ENCODE measurements around the gene FKRP.

FKRP gene

DNA sequence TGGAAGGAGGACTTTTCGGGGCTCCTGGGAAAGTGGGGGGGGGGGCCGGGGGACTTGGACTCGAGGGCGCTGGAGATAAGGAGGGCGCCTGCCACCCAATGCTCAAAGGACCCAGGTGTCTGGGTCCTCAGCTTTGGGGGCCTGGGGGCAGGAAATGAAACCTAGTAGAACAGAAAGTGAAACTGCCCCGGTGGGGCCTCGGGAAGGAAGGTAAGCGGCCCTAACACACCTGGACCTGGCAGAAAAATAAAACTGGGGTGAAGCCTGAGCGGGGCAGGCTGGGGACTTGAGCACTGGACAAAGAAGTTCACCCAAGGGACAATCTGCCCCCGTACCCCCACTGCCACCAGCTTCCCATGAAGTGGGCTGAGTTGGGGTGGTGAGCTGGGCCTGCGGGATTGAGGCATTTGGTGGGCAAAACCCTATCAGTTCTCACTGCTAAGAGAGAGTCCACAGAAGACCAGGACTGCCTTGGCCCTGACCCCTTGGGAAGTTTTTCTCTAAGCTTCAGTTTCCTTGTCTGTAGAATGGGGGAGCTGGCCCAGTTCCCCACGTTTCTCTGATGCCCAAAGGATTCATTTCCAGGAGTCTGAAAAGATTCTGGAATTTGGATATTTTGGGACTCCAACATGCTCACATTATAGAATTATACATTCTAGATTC is 31.3 kb upstream of the FKRP start:
- Histone ChIP-seq H3K4me3 (ENCODE audit: low read length) (peak overlapping the region; percentile 80), H3K9ac (ENCODE audit: low read depth, low read length) (peak overlapping the region; percentile 65; the same call in 1 of the 2 replicates), H3K36me3 (ENCODE audit: insufficient read depth, low read length) (peaks cover 11% of the 10 kb centered on the region), H3K27me3 (ENCODE audit: insufficient read depth, low read length) (no peaks in the 10 kb centered on the region), H3K27ac (ENCODE audit: low read depth, low read length) (peak overlapping the region; percentile 83; the same call in 1 of the 2 replicates), H3K9me3 (ENCODE audit: insufficient read depth, low read depth, low read length) (no peaks in the 10 kb centered on the region), H3K4me1 (ENCODE audit: insufficient read depth, low read length) (peaks cover 24% of the 10 kb centered on the region)
- WGBS, result 21% methylated on average over 12 of the region's 12 CpGs

DNA sequence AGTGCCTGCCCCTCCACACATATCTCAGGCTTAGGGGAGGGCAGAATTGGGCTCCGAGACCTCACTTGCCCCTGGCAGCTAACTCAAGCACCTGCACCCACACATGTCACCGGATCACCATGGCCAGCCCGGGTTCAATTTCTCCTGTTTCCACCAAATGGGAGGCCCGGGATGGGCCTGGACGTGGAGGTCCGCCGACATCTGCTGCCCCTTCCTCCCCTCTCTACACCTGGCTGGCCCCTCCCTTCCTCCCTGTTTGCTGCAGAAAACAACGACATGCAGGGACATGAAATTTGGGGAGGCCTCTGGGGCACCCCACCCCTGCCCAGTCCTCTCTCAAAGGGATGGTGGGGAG is 30.3 kb upstream of the FKRP start:
- 10% methylated on average over 7 of the region's 8 CpGs for WGBS
- Histone ChIP-seq H3K27ac (ENCODE audit: low read depth, low read length) (no peak overlapping the region), H3K4me1 (ENCODE audit: insufficient read depth, low read length) (peaks cover 24% of the 10 kb centered on the region), H3K9me3 (ENCODE audit: insufficient read depth, low read depth, low read length) (no peaks in the 10 kb centered on the region), H3K27me3 (ENCODE audit: insufficient read depth, low read length) (no peaks in the 10 kb centered on the region), H3K4me3 (ENCODE audit: low read length) (peak overlapping the region; percentile 80), H3K36me3 (ENCODE audit: insufficient read depth, low read length) (peaks cover 15% of the 10 kb centered on the region), H3K9ac (ENCODE audit: low read depth, low read length) (peak overlapping the region; percentile 76)

DNA sequence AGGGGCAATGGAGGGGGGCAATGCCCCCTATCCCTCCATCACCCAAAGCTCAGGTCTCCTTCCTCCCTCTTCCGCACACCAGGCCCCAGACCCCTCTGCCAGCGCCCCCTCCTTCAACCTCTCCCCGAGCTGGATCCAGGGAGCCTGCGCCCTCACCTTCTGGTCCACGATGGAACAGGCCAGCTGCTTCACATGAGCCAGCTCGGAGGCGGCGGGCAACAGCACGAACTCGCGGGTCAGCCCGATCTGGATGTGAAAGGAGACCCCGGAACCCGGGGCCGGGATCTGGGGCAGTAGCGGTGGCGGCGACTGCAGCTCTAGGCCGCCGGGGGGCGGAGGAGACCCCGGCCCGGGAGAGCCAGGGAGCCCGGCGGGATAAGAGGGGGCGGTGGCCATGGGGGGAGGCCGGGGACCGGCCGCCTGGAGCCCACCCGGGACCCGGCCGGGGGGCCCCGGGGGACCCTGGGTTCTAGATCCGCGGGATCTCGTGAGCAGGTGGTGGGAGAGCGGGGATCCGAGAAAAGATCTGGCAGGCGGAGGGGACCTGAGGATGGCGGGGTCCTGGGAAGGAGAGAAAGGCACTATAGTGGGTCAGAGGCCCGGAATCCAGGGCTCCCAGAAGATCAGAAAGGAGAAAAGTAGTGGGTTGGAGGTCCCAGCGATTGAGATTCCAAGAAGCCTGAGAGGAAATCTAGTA is 29.7 kb upstream of the FKRP start:
- Histone ChIP-seq H3K27me3 (ENCODE audit: insufficient read depth, low read length) (no peaks in the 10 kb centered on the region), H3K9ac (ENCODE audit: low read depth, low read length) (peak overlapping the region; percentile 76), H3K9me3 (ENCODE audit: insufficient read depth, low read depth, low read length) (no peaks in the 10 kb centered on the region), H3K4me1 (ENCODE audit: insufficient read depth, low read length) (peaks cover 20% of the 10 kb centered on the region), H3K27ac (ENCODE audit: low read depth, low read length) (peak overlapping the region; percentile 82; the same call in 1 of the 2 replicates), H3K4me3 (ENCODE audit: low read length) (peak overlapping the region; percentile 80), H3K36me3 (ENCODE audit: insufficient read depth, low read length) (peaks cover 17% of the 10 kb centered on the region)
- WGBS, result 1% methylated on average over 42 of the region's 42 CpGs

DNA sequence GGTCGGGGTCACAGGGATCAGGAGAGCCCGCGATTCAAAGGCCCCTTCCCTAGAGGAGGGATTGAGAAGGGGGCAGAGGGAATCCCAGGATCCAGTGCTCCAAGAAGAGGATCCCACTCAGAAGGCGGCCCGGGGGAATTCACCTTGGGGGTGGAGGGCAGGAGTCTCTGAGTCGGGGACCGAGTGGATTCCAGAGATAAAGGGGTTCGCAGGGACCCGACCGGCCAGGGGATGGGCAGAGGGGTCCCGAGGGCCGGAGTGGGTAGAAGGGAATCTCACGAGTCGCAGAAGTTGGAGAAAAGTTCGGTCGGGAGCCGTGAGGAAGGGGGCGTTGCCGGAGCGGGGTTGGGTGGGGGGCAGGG is 29.2 kb upstream of the FKRP start:
- Histone ChIP-seq H3K36me3 (ENCODE audit: insufficient read depth, low read length) (peaks cover 20% of the 10 kb centered on the region), H3K9me3 (ENCODE audit: insufficient read depth, low read depth, low read length) (no peaks in the 10 kb centered on the region), H3K27me3 (ENCODE audit: insufficient read depth, low read length) (no peaks in the 10 kb centered on the region), H3K9ac (ENCODE audit: low read depth, low read length) (peak overlapping the region; percentile 74), H3K4me3 (ENCODE audit: low read length) (peak overlapping the region; percentile 80), H3K27ac (ENCODE audit: low read depth, low read length) (peak overlapping the region; percentile 82; the same call in 1 of the 2 replicates), H3K4me1 (ENCODE audit: insufficient read depth, low read length) (peaks cover 20% of the 10 kb centered on the region)
- under 1% methylated on average over 20 of the region's 20 CpGs for WGBS

DNA sequence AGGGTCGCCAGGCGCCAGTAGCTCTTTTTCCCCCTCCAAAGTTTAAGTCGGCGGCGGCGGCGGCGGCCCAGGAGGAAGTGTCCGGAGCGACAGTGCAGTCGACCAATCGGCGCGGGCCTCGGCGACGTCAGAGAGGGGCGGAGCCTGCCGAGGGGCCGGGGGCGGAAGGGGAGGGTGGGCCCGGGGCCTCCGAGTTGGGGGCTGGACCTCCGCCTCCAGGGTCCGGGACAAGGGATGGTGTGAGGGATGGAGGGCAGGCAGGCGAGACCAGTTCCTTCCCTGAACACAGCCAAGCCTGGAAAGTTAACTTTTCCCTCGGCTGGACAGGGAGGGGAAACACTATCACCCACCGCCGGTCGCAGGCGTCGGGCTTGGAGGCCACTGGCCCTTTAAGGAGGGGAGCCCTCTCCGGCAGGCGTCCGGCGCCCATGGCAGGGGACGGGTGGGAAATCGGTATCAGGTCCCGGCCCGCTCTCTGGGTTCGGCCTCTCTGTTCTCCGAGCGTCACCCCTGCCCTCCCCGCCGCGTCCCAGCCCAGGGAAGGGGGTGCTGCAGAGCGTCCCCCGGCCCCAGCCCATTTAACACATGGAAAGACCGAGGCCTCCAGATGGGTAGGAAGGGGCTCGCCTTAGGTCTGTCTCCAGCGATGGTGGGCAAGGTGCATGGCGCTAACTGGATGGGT is 28.7 kb upstream of the FKRP start, which contains the start of gene PRKD2:
Gene PRKD2 (minus strand): TSS at position 81 of the 682 bp plus-strand sequence. CDS start 744 bp downstream, outside the sequence.
- Histone ChIP-seq H3K9ac (ENCODE audit: low read depth, low read length) (peak within 1 kb of the TSS; percentile 76), H3K9me3 (ENCODE audit: insufficient read depth, low read depth, low read length) (no peaks in the 10 kb centered on the region), H3K4me3 (ENCODE audit: low read length) (peak within 1 kb of the TSS; percentile 80), H3K36me3 (ENCODE audit: insufficient read depth, low read length) (peaks cover 25% of the 10 kb centered on the region), H3K4me1 (ENCODE audit: insufficient read depth, low read length) (peaks cover 20% of the 10 kb centered on the region), H3K27ac (ENCODE audit: low read depth, low read length) (peak within 1 kb of the TSS; percentile 82; the same call in 1 of the 2 replicates), H3K27me3 (ENCODE audit: insufficient read depth, low read length) (no peaks in the 10 kb centered on the region)
- 2% methylated on average over 50 of the region's 52 CpGs for WGBS

DNA sequence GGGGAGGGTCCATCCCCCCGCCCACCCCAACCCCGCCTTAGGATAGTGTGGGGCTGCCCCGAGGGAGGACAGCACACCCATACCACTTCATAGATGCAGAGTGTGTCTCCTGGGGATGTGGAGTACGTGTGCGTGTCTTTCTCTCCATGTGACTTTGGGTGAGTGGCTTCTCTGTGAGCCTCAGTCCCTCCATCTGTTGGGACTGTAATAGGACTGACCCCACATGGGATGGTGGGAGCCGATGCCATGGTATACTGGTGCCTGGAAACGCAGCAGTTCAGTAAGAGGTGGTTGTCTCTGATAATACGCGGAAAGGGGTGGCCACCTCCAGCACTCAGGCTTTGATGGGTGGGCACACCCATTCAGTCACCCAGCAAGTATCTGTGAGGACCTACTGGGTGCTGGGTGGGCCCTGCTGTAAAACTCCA is 28.1 kb upstream of the FKRP start:
- peaks cover 30% of the 10 kb centered on the region for H3K36me3 ChIP-seq (ENCODE audit: insufficient read depth, low read length)
- H3K9me3 ChIP-seq (ENCODE audit: insufficient read depth, low read depth, low read length), result no peaks in the 10 kb centered on the region
- H3K27ac ChIP-seq (ENCODE audit: low read depth, low read length), result no peak overlapping the region
- peak overlapping the region; percentile 80 for H3K4me3 ChIP-seq (ENCODE audit: low read length)
- no peaks in the 10 kb centered on the region for H3K27me3 ChIP-seq (ENCODE audit: insufficient read depth, low read length)
- no peak overlapping the region for H3K9ac ChIP-seq (ENCODE audit: low read depth, low read length)
- 64% methylated on average over 6 of the region's 9 CpGs for WGBS
- peaks cover 20% of the 10 kb centered on the region for H3K4me1 ChIP-seq (ENCODE audit: insufficient read depth, low read length)

DNA sequence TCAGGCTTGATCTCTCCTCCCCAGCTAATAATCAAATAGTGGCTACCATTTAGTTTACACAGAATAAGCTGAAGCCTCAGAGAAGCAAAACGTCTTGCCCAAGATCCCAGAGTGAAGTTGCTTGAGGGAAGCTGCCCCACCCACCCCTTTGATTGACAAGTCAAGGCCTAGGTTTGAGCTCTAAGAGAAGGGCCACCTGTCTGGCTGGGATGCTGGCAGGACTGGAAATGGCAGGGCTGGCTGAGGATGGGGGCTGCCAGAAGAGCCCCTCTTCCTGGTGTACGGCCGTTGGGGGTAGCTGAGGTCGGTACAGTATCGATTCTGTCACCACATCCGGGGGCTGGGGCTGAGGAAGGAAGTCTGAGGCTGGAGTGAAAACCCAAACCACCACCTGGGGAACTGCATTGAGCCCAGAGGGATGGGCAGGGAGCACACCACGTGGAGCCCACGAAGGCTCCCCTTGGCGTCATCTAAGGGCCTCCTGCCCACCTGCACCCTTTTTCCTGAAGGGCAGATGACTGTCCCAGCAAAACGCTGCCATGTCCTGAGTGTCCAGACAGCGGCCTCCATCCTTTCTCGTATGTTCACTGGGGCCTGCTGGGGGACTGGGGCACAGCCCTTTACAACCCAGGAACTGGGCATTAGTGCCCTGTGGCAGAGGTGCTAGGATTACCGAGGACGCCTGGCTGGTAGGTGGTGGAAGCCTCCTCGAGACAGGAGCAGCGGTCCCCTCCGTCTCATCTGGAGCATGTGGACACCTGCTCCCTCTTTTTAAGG is 27.5 kb upstream of the FKRP start:
- Histone ChIP-seq H3K9me3 (ENCODE audit: insufficient read depth, low read depth, low read length) (no peaks in the 10 kb centered on the region), H3K36me3 (ENCODE audit: insufficient read depth, low read length) (peaks cover 37% of the 10 kb centered on the region), H3K9ac (ENCODE audit: low read depth, low read length) (no peak overlapping the region), H3K27me3 (ENCODE audit: insufficient read depth, low read length) (no peaks in the 10 kb centered on the region), H3K4me1 (ENCODE audit: insufficient read depth, low read length) (peaks cover 18% of the 10 kb centered on the region), H3K27ac (ENCODE audit: low read depth, low read length) (no peak overlapping the region; the same call in 1 of the 2 replicates), H3K4me3 (ENCODE audit: low read length) (no peak overlapping the region; the same call in 1 of the 2 replicates)
- 80% methylated on average over 17 of the region's 17 CpGs for WGBS

DNA sequence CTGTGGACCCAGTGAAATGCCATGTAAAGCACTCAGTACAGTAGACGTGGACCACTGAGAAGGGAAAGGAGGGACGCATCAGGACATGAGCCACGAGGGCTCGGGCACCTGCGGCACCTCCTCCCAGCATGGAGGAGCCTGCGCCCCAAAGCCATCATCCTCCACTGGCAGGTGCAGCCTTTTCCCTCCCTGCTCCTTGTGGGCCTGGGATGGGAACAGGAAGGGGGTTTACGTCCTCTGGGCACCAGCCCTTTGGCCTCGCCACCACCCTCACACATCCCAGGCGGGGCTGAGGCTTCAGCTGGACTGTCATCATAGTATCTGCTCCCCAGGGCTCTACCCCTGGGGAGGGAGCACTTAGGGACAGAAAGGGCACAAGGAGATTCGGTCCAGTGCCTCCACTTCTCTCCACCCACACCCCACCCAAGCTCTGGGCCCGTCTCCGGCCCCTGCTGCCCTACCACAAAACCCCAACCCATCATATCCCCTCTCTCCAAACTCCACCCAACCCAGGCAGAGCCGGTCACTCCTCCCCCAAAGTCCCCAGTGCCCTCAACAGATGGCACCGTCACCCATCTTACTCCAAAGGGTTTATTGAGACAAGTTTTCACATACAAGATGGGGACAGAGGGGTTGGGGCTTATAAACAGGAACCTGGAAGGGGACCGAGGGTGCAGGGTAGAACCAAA is 26.8 kb upstream of the FKRP start:
- no peaks in the 10 kb centered on the region for H3K9me3 ChIP-seq (ENCODE audit: insufficient read depth, low read depth, low read length)
- H3K36me3 ChIP-seq (ENCODE audit: insufficient read depth, low read length), result peaks cover 43% of the 10 kb centered on the region
- WGBS, result 94% methylated on average over 15 of the region's 15 CpGs
- H3K27me3 ChIP-seq (ENCODE audit: insufficient read depth, low read length), result no peaks in the 10 kb centered on the region
- H3K27ac ChIP-seq (ENCODE audit: low read depth, low read length), result no peak overlapping the region
- H3K4me1 ChIP-seq (ENCODE audit: insufficient read depth, low read length), result peaks cover 16% of the 10 kb centered on the region
- no peak overlapping the region for H3K4me3 ChIP-seq (ENCODE audit: low read length)
- no peak overlapping the region for H3K9ac ChIP-seq (ENCODE audit: low read depth, low read length)

DNA sequence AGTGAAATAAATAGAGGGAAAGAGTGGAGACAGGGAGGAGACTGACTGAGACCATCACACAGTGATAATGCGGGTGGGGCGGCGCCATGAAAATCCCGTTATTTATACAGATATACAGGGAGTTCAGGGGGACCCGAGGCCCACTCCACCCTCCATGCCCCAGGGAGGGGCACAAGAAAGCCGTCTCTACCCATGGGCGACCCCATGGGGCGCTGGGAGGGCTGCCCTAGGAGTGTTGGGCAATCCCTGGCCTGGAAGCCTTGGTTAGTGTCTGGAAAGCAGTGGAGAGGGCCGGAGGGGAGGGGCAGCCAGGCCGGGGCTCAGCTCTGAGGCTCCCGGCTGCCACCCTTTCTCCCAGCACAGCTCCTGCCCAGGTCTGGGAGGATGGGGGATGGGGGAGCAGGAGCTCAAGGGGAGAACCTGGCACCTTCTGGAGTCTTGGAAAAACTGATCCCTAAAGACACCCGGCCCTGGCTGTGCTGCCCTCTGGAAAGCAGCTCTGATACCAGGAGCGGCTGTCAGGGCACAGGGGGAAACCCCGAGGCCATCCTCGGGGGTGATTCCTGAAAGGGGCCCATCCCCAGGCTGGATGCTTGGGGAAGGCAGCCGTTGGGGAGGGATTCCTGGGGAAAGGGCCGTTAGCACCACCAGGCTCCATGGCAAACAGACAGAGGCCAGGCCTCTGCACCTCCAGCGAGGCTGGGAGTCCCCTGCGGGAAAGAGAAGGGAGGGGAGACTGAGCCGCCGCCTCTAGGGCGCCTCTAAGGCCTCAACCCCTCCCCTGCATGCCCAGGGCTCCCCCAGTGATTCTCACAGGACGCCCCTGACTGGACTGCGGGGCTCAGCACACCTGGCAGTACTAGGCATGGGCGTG is 26.0 kb upstream of the FKRP start:
- no peaks in the 10 kb centered on the region for H3K9me3 ChIP-seq (ENCODE audit: insufficient read depth, low read depth, low read length)
- H3K27ac ChIP-seq (ENCODE audit: low read depth, low read length), result no peak overlapping the region
- H3K27me3 ChIP-seq (ENCODE audit: insufficient read depth, low read length), result no peaks in the 10 kb centered on the region
- H3K9ac ChIP-seq (ENCODE audit: low read depth, low read length), result no peak overlapping the region
- peaks cover 12% of the 10 kb centered on the region for H3K4me1 ChIP-seq (ENCODE audit: insufficient read depth, low read length)
- H3K4me3 ChIP-seq (ENCODE audit: low read length), result no peak overlapping the region
- WGBS, result 94% methylated on average over 25 of the region's 25 CpGs
- H3K36me3 ChIP-seq (ENCODE audit: insufficient read depth, low read length), result peaks cover 51% of the 10 kb centered on the region

Data from HUES64 (cell line).